HEK293T (cell line): ENCODE results near the gene TTLL11.

Experiments
- BHLHE40 ChIP-seq: fragments of 450-650 bp; IDR thresholded peaks from 2 replicates; pipeline ENCODE4 v1.6.1; 2016; ENCODE audit warnings: mild to moderate bottlenecking, moderate library complexity, borderline replicate concordance
- ELF4 ChIP-seq: fragments of 450-650 bp; IDR thresholded peaks from 2 replicates; pipeline ENCODE4 v1.6.1; 2017; ENCODE audit warnings: antibody characterized with exemption
- FOXA1 ChIP-seq: fragments of 450-650 bp; IDR thresholded peaks from 2 replicates; pipeline ENCODE4 v1.6.1; 2016; ENCODE audit warnings: mild to moderate bottlenecking
- SUZ12 ChIP-seq: fragments of 450-650 bp; IDR thresholded peaks from 2 replicates; pipeline ENCODE4 v1.6.1; 2016; ENCODE audit warnings: mild to moderate bottlenecking
- TARDBP ChIP-seq: fragments of 450-650 bp; IDR thresholded peaks from 2 replicates; pipeline ENCODE4 v1.6.1; 2016

- TF ChIP-seq FOXA1 (no peak), BHLHE40 (no peak), TARDBP (no peak), SUZ12 (no peak), ELF4 (no peak)
Measured at GRCh38 chr9:121927081-121927480, 166.0 kb downstream of the TTLL11 start.
